ENCODE measurements around the gene LST1.

LST1 gene

DNA sequence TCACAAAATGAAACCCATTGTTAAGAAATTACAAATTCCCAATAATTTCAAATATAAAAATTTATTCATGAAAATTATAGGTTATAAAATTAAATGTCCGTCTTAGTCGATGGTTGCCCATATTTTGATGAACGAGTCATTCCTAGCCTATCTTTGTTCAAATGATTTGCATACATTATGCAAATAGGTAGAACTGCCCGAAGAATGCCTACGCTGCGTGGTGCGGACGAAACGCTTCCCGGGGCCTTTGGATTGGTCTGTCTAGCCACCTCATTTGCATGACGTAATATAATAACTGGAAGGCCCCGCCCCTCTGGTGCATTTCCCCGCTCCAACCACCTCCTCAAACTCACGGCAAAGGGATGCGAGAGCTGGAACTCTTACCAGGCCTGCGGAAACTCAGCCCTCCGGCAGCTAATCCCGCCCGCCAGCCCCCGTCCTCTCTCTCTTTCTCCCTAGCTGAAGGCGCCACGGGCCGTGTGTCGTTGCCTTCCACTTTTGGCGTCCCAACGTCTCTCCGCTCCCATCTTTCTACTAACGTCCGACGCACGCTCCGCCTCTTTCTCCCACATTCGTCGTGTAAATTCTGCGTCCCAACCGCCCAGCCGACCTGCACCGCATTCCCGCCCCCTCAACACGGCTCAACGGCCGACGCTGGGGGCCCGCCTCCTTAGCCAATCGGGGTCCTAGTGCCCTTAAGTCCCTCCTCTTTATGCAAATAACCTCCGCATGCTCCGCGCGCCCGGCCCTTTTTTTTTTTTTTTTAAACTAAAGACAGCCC is 33.9 kb downstream of the LST1 start:
- H2AFZ ChIP-seq (ENCODE audit: low read length): peak overlapping the region; percentile 63

DNA sequence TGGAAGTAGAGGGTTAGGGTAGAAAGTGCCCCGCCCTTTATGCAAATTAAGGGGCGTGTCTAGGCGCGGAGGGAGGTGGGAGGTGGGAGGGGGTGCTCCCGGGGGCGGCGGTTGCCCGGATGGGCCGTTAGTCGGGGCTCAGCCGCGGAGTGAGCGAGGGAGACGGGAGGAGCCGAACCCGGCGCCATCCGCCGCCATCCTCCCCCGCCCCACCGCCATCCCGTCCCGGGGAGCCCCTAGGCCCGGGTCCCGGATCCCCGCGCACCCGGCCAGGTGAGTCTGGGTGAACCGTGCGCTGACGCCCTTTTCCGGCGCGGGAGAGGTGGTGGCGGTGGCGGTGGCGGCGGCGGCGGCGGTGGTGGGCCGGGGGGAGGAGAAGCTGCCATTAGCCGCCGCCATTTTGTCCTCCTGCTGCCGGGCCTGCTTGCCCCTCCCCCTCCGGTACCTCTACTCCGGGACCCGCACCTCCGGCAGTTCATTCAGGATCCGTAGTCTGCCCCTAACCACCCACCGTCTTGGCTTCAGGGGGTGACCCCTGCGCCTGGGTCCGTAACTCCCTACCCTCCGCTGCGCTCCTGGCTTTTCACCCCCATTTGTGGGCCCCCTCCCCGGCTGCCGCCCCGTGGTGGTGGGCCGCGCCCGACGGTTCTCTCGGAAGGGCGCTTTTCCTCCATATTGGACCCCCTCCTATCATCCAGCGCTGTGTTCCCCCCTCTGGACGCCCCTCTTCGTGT is 34.7 kb downstream of the LST1 start, which contains the start of gene PRRC2A:
Gene PRRC2A, plus strand, starts transcription at position 130 of the 734 bp plus-strand sequence. CDS start 2,075 bp downstream, outside the sequence.
- H3K27me3 ChIP-seq (replicated peaks; ENCODE audit: insufficient read depth, low read length): no peaks in the 10 kb centered on the region
- peaks cover 8% of the 10 kb centered on the region; the same call in 1 of the 2 replicates for H3K4me1 ChIP-seq (ENCODE audit: low read length)
- peak within 1 kb of the TSS; percentile 63 for H2AFZ ChIP-seq (ENCODE audit: low read length)
- peaks cover 7% of the 10 kb centered on the region; the same call in 1 of the 2 replicates for H3F3A ChIP-seq (ENCODE audit: insufficient read depth, low read length)
- H4K20me1 ChIP-seq (ENCODE audit: insufficient read depth, low read length): no peaks in the 10 kb centered on the region
- peak within 1 kb of the TSS; percentile 71 for H3K4me2 ChIP-seq (ENCODE audit: low read depth, low read length)
- H3K4me3 ChIP-seq (ENCODE audit: low read length): peak within 1 kb of the TSS; percentile 95
- peak within 1 kb of the TSS; percentile 97 for H3K9ac ChIP-seq (ENCODE audit: low read length)
- H3K79me2 ChIP-seq (ENCODE audit: low read length): peaks cover 52% of the 10 kb centered on the region
- no peaks in the 10 kb centered on the region for H3K9me3 ChIP-seq (replicated peaks; ENCODE audit: insufficient read depth, low read length)
- no peak for DNase-seq
- TF ChIP-seq, protein P1, sequence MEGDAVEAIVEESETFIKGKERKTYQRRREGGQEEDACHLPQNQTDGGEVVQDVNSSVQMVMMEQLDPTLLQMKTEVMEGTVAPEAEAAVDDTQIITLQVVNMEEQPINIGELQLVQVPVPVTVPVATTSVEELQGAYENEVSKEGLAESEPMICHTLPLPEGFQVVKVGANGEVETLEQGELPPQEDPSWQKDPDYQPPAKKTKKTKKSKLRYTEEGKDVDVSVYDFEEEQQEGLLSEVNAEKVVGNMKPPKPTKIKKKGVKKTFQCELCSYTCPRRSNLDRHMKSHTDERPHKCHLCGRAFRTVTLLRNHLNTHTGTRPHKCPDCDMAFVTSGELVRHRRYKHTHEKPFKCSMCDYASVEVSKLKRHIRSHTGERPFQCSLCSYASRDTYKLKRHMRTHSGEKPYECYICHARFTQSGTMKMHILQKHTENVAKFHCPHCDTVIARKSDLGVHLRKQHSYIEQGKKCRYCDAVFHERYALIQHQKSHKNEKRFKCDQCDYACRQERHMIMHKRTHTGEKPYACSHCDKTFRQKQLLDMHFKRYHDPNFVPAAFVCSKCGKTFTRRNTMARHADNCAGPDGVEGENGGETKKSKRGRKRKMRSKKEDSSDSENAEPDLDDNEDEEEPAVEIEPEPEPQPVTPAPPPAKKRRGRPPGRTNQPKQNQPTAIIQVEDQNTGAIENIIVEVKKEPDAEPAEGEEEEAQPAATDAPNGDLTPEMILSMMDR (IDR thresholded peaks at IDR 0.05; ENCODE audit: low read length): no peak
- TF ChIP-seq EZH2 (optimal IDR thresholded peaks at IDR 0.05; ENCODE audit: low read depth, low read length): no peak
- no peak for TF ChIP-seq EZH2phosphoT487 (IDR thresholded peaks at IDR 0.05; ENCODE audit: low read length)
- H3K36me3 ChIP-seq (replicated peaks; ENCODE audit: insufficient read depth, low read length): peaks cover 4% of the 10 kb centered on the region; the same call in 1 of the 2 replicates
- no peaks in the 10 kb centered on the region for H3K9me2 ChIP-seq (replicated peaks; ENCODE audit: insufficient read depth, low read length)
- H3K27ac ChIP-seq (ENCODE audit: low read length): peak within 1 kb of the TSS; percentile 99

More for the DNA sequence above, 33.9 kb downstream of the LST1 start:
- H3K79me2 ChIP-seq (ENCODE audit: low read length): peaks cover 44% of the 10 kb centered on the region
- peak overlapping the region; percentile 66 for H3K4me2 ChIP-seq (ENCODE audit: low read depth, low read length)
- H3K36me3 ChIP-seq (replicated peaks; ENCODE audit: insufficient read depth, low read length): peaks cover 3% of the 10 kb centered on the region; the same call in 1 of the 2 replicates
- peak overlapping the region; percentile 72 for H3K4me3 ChIP-seq (ENCODE audit: low read length)
- no peaks in the 10 kb centered on the region for H3K9me3 ChIP-seq (replicated peaks; ENCODE audit: insufficient read depth, low read length)
- H3K27ac ChIP-seq (ENCODE audit: low read length): peak overlapping the region; percentile 99
- no peaks in the 10 kb centered on the region for H3K27me3 ChIP-seq (replicated peaks; ENCODE audit: insufficient read depth, low read length)
- peak; percentile 98 for DNase-seq
- H3F3A ChIP-seq (ENCODE audit: insufficient read depth, low read length): peaks cover 8% of the 10 kb centered on the region; the same call in 1 of the 2 replicates
- peak overlapping the region; percentile 91 for H3K9ac ChIP-seq (ENCODE audit: low read length)
- no peaks in the 10 kb centered on the region for H4K20me1 ChIP-seq (ENCODE audit: insufficient read depth, low read length)
- TF ChIP-seq EZH2 (optimal IDR thresholded peaks at IDR 0.05; ENCODE audit: low read depth, low read length): no peak
- TF ChIP-seq, protein P1 (IDR thresholded peaks at IDR 0.05; ENCODE audit: low read length): no peak
- TF ChIP-seq EZH2phosphoT487 (IDR thresholded peaks at IDR 0.05; ENCODE audit: low read length): no peak
- H3K9me2 ChIP-seq (replicated peaks; ENCODE audit: insufficient read depth, low read length): no peaks in the 10 kb centered on the region
- H3K4me1 ChIP-seq (ENCODE audit: low read length): peaks cover 9% of the 10 kb centered on the region

DNA sequence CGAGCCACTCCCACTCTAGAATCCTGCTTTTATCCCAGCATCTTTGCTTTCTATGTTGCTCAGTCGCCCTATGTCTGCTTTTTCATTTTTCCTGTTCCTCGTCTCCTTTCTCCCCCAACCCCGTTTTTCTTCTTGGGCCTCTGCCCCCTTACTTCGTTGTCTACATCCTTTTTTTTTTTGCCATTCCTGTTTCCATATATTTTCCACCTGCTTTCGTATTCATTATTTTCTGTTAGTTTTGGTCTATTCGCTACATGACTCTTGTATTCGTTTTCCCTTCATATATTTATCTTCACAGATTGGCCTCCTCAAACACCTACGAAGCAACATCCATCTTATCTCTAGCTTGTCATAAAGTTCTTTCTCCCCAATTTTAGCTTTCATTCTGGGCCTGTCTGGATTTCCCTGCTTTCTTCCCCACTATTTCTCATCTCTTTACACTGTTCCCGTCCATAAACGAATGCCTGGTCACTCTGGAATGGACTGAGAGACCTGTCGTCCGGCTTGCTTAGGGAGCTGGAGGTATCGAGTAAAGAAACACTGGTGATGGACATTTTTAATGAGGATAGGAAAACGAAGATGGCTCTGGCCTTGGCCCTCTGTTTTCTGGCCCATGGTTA is 35.4 kb downstream of the LST1 start:
- H4K20me1 ChIP-seq (ENCODE audit: insufficient read depth, low read length): no peaks in the 10 kb centered on the region

More for the DNA sequence above, 35.4 kb downstream of the LST1 start:
- peaks cover 59% of the 10 kb centered on the region for H3K79me2 ChIP-seq (ENCODE audit: low read length)
- peak overlapping the region; percentile 51; the same call in 1 of the 2 replicates for H2AFZ ChIP-seq (ENCODE audit: low read length)
- H3K27me3 ChIP-seq (replicated peaks; ENCODE audit: insufficient read depth, low read length): no peaks in the 10 kb centered on the region
- no peaks in the 10 kb centered on the region for H3K9me2 ChIP-seq (replicated peaks; ENCODE audit: insufficient read depth, low read length)
- H3K4me1 ChIP-seq (ENCODE audit: low read length): peaks cover 8% of the 10 kb centered on the region; the same call in 1 of the 2 replicates
- peak overlapping the region; percentile 59; the same call in 1 of the 2 replicates for H3K27ac ChIP-seq (ENCODE audit: low read length)
- peak overlapping the region; percentile 97 for H3K9ac ChIP-seq (ENCODE audit: low read length)
- peak overlapping the region; percentile 95 for H3K4me3 ChIP-seq (ENCODE audit: low read length)
- no peaks in the 10 kb centered on the region for H3K9me3 ChIP-seq (replicated peaks; ENCODE audit: insufficient read depth, low read length)
- TF ChIP-seq EZH2 (optimal IDR thresholded peaks at IDR 0.05; ENCODE audit: low read depth, low read length) (no peak), EZH2phosphoT487 (IDR thresholded peaks at IDR 0.05; ENCODE audit: low read length) (no peak)
- TF ChIP-seq, protein P1 (IDR thresholded peaks at IDR 0.05; ENCODE audit: low read length): no peak
- H3K4me2 ChIP-seq (ENCODE audit: low read depth, low read length): peak overlapping the region; percentile 71
- peaks cover 8% of the 10 kb centered on the region; the same call in 1 of the 2 replicates for H3K36me3 ChIP-seq (replicated peaks; ENCODE audit: insufficient read depth, low read length)
- H3F3A ChIP-seq (ENCODE audit: insufficient read depth, low read length): peaks cover 7% of the 10 kb centered on the region; the same call in 1 of the 2 replicates
- DNase-seq: no peak
